Activated CD8-positive, alpha-beta memory T cell treated with anti-CD3 and anti-CD28 coated beads for 36 hours (primary cell): ENCODE measurements around the gene ALG14. TPM values are rescaled to one million over a fixed set of nuclear protein-coding genes. Genes with fewer than 3 reads are reported as not detected.
"Not testable (repeated sequence)": the region's sequence is repeated elsewhere in the genome, so short reads cannot be mapped to it uniquely, and the experiment has no call there.

ENCODE experiments used
- CTCF ChIA-PET: fragments of 350-600 bp; sonication (Branson Sonifier 250); formaldehyde crosslinking; loops from one replicate; lab custom pipeline; 2021; ENCODE audit warnings: antibody characterized with exemption; lab: Charles Lee
- POLR2A ChIA-PET: fragments of 350-600 bp; sonication (Branson Sonifier 250); formaldehyde crosslinking; loops from one replicate; lab custom pipeline; 2021; ENCODE audit warnings: antibody characterized with exemption; lab: Charles Lee
- total RNA-seq, 2 experiments: library from RNA; stranded (reverse); gene quantifications; one replicate each; pipeline ENCODE4 v1.2.3, GENCODE V29; 2021

Gene ALG14
- total RNA-seq, 2 experiments from 2014 or later = 3.7 to 4.6 TPM

DNA sequence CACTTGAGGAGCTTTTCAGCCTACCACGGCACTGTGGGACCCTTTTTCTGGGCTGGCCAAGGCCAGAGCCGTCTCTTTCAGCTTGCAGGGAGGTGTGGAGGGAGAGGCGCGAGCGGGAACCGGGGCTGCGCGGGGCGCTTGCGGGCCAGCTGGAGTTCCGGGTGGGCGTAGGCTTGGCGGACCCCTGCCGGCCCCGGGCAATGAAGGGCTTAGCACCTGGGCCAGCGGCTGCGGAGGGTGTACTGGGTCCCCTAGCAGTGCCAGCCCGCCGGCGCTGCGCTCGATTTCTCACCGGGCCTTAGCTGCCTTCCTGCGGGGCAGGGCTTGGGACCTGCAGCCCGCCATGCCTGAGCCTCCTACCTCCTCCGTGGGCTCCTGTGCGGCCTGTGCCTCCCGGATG, 18.5 kb upstream of the ALG14 start:
- POLR2A ChIA-PET, CTCF ChIA-PET: not testable (repeated sequence)

DNA sequence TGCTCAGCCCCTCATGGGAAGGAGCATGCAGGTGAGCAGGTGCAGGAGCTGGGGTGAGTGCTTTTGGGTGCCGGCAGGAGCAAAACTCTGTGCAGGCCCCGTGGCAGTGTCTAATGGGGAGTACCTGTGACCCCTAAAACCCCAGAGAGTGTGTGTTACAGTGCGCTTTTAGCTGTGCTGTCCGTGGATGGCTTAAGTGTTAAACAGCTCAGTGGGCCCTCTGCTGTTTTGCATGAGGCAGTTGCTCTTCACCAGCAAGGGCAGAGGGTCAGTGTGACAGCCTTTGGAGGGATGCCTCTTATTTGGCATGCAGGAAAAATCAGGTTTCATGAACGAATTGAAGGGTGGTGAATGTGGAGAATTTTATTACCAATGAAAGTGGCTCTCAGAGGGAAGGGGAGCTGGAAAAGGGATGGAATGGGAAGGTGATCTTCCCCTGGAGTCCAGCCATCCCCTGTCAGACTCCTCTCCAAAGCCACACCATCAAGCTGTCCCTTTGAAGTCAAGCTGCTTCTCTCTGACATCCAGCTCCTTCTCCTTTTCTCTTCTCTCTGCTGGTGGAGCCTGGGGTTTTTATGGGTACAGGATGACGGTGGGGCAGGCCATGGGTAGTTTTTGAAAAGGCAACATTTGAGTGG, 17.0 kb upstream of the ALG14 start:
- ChIA-PET CTCF (no interaction called here), POLR2A (no interaction called here)

DNA sequence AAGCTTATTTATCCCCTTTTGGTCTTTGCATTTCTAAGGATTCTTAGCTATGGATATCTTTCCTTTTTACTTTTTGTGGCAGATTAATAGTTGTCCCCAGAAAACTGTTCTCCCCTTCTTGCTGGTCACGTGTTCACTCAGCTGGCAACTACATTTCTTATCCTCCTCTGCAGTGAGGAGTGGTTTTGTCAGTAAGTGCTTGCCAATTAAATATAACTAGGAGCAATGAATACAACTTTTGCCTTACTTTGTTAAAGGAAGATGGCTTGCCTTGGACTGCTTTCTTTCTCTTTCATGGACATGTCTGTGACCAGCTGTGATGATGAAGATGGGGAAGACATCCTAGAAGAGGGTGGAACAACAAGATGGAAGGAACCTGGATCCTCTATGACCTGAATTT, 15.6 kb upstream of the ALG14 start:
- ChIA-PET POLR2A (no interaction called here), CTCF (no interaction called here)

DNA sequence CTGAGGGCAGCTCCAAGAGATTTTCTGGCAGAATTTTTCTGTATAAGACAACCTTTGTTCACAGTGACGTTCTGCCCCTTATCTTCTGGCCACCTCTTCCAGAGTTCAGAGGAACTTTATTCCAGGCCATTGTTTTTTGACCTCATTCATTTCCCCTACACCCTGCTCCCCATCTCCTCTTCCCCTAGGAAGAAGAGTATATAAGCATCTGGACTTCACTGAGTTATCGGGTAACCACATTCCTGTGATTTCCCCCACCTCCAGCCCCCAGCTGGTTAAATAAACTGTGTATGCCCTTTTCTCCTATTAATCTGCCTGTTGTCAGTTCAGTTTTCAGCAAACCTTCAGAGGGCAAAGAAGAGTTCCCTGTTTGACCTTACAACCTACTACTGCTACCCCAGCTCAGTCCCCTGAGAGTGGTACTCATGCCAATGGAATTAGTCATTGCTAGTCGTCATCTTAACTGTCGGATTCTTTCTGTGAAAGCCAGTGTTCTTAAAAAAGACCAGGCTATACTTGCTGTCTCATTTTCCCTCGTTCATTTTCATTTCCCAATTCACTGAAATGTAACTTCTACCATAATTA, 14.3 kb upstream of the ALG14 start:
- ChIA-PET CTCF (interaction anchor here (0.7 kb wide), 1 partner anchor 1460 kb away, joined by 3 read pairs; no protein-coding TSS in a partner anchor), POLR2A (no interaction called here)

DNA sequence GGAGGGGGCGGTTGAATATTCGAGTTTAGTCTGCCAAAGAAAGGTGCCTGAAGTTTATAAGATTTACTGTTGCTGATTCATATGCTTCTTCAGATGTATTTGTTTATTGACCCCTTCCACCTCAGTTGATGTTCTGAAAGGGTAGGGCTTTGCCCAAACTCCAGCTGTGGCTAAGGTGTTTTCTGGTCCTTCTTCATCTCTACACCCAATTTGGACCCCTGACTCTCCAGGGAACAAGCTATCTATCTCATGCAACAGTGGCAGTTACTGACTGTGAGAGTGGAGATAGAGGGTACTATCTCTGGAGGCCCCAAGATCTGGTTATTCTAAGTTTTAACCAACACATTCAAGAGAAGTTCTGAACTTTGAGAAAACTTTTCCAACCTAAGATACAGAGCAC, 12.6 kb upstream of the ALG14 start:
- POLR2A ChIA-PET = no interaction called here

DNA sequence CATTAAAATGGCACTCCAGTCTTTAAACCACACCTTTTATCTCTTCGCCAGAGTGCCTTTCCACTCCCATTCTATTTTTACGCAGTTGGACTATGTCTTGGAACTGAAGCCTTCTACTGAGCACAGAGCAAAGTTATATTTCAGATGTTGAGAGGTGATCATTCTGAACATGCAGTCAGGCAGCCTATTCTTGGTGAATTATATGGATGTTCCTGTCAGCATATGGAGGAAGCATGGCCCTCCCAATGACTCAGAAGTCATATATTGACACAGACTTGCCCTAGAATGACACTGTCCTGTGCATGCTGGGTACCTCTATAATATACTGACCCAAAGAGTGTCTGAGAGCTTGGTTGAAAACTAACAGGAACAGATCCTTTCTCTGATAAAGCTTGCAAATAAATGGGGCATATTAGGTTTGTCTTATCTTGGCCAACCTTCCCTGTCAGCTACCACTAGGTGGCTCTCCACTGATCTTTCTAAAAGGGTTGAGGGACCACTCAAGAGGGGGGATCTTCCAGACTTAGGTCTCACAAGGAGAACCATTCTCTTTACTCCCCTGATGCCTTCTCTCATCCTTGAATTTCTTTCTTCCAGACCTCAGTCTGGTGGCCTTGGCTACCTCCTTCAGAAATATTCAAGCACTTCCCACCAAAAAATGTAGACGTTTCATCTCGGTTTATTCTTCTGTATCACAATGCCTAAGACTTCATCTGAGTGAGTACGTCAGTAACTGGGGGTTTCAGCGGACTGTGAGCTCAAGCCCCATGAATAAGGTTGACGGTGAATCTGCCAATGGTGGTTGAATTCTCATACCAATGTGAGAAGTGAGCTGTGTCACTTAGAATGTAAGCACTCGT, 11.8 kb upstream of the ALG14 start:
- CTCF ChIA-PET = interaction anchor here (0.5 to 2.9 kb wide), 6 partner anchors 9 to 149 kb away, joined by 3 to 15 read pairs (median 6); partner anchors contain the start of genes ALG14 and RWDD3
- POLR2A ChIA-PET = no interaction called here

More for the DNA sequence above, 12.6 kb upstream of the ALG14 start:
- CTCF ChIA-PET = interaction anchor here (1.6 to 2.9 kb wide), 3 partner anchors 10 to 148 kb away, joined by 7 to 15 read pairs (median 13); partner anchors contain the start of genes ALG14 and RWDD3

DNA sequence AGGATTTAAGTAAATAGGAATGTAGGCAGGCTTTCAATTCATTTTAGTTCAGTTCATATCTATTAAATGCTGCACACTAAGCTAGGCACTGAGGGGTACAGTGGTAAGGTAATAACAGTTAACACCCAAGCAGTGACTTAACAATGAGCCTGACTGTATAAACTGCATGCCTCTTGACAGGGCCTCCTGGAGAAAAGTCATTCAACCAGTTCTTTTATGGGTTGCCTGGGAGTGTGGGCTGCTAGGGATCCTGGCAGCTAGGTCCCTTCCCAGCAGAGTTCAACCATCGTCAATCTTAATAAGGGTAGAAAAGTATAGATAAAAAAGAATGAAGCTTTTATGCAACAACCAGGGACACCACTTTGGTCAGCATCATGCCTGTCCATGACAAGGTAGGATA, 8.1 kb upstream of the ALG14 start:
- ChIA-PET POLR2A (no interaction called here), CTCF (no interaction called here)

DNA sequence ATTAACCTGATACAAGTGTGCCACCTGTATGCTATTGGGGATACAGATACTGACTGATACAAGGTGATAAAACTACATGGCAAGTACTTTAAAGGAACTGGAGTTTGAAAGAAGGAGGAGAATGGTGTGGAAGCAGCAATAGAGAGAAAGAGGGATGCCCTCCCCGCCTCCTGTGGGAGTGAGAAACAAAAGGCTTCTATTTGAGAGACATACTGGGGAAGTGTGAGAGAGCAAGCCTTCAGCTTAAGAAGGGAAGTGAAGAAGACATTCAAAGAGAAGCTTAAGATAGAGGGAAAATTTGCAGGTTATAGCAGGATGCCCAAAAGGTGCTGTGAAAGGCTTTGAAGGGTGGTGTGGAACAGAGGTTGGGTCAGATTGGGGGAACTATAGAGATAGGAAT, 7.7 kb upstream of the ALG14 start:
- POLR2A ChIA-PET = no interaction called here
- CTCF ChIA-PET = no interaction called here

DNA sequence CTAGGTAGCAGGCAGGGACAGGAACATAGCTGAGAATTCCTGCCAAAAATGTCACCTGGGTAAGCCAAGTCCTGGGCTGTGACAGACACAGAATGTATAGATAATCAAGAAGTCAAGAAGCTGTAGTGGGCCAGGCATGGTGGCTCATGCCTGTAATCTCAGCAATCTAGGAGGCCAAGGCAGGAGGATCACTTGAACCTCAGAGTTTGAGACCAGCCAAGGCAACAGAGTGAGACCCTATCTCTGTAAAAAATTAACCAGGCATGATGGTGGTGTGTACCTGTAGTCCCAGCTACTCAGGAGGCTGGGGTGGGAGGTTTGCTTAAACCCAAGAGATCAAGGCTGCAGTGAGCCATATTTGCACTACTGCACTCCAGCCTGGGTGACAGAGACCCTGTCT, 3.3 kb upstream of the ALG14 start:
- ChIA-PET POLR2A (no interaction called here), CTCF (interaction anchor here (0.6 to 2.2 kb wide), 3 partner anchors 8 to 1780 kb away, joined by 3 to 7 read pairs (median 3); no protein-coding TSS in a partner anchor)

DNA sequence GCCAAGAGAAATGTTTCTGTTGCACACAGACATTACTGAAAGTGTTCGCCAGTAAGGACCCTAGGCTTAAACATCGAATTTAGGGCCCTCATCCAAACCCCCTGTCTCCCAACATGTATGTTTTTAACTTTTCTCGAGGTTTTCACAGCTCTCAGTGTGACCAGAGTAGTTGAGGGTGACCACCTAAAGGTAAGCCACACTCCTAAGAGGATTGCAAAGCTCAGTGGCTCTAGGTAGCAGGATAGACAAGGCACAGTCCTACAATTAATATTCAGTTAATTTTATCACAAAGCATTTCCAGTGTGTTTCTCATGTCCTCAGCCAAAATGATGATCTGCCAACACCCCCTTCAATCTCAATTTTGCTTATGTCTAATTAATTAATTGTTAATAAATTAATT, 695 bp upstream of the ALG14 start:
- POLR2A ChIA-PET = interaction anchor here (0.8 to 1.4 kb wide), 2 partner anchors 44 to 160 kb away, joined by 7 read pairs; partner anchors contain the start of gene RWDD3
- CTCF ChIA-PET = interaction anchor here (0.6 to 1.9 kb wide), 4 partner anchors 11 to 160 kb away, joined by 3 to 13 read pairs (median 4); no protein-coding TSS in a partner anchor

DNA sequence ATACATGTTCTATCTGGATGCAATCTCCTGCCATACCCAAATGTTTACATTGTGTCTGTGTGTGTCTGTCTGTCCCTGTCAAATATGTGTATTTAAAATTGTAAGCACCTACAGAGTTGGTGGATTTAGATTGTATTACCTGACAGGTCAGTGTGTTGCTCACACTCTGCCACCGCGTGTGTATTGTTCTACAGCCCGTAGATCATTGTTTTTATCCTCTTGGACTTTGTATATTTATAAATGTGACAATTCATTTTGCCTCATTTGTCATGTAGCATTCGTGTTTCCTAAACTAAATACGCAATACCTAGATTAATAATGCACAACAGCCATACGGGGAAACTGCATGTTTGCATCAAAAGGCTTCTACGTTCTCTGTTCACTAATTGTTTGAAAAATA, 634 bp downstream of the ALG14 start:
- ChIA-PET POLR2A (no interaction called here), CTCF (interaction anchor here (1.0 to 1.9 kb wide), 2 partner anchors 12 to 218 kb away, joined by 3 to 13 read pairs; no protein-coding TSS in a partner anchor)

DNA sequence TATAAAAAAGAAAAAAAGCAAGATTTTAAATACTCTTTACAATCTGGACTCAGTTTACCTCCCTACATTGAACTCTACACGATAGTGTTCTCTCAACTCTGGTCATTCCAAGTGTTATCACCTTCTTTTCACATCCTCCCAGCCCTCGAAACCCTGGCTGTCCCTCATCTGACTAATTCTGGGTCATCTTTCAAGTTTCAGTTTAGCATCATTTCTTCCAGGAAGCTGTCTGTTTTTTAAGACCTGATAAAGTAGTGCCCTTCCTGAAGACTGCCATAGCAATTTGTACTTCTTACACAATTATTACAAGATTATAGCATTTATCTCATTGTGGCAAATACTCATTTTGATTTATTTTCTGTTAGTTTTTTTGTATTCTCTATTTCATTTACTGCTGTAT, 1.2 kb downstream of the ALG14 start:
- POLR2A ChIA-PET = no interaction called here
- CTCF ChIA-PET = interaction anchor here (1.0 kb wide), 1 partner anchor 217 kb away, joined by 3 read pairs; no protein-coding TSS in a partner anchor

DNA sequence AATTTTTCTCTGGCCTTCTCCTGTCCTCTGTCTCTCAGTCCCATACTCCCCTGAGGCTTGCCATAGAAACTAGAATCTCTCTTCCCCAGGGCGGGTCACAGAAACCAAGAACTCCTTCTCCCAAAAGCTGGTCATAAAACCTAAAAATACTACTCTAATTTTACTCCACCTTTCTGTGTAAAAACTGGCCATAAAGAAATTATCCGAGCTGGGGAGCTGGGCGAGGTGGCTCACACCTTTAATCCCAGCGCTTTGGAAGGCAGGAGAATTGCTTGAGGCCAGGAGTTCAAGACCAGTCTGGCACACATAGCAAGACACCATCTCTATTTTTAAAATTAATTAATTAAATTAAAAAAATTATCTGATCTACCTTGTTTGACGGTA, 3.0 kb downstream of the ALG14 start:
- CTCF ChIA-PET = no interaction called here
- POLR2A ChIA-PET = no interaction called here

DNA sequence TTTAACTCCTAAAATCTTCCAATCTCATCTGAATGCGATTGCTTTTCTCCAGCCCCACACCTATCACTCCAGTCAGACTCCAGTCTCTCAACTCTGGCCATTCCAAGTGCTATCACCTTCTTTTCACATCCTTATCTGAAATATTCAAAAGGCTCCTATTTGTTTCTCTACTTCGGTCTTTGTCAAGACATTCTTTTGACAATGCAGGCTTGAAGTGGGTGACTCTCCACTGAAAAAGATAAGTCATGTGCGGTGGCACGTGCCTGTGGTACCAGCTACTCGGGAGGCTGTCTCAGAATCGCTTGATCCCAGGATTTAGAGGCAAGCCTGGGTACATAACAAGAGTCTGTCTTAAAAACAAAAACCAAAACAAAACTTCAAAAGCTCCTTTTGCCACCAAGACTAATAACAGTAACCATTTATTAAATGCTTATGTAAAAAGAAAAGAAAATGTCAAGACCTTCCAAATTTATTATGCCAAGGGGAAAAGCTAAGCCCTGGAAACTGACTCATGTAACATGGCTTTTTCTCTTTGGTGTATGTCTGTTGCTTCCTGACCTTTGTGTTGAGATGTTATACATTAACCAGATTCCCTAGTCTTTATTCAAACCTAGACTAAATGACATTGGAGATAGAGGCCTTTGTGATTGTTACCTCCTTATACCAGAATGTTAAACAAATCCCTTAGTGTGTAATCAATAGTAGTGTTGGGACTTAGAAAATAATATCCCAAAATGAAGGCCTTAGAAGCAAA, 3.6 kb downstream of the ALG14 start:
- POLR2A ChIA-PET = no interaction called here
- CTCF ChIA-PET = no interaction called here

DNA sequence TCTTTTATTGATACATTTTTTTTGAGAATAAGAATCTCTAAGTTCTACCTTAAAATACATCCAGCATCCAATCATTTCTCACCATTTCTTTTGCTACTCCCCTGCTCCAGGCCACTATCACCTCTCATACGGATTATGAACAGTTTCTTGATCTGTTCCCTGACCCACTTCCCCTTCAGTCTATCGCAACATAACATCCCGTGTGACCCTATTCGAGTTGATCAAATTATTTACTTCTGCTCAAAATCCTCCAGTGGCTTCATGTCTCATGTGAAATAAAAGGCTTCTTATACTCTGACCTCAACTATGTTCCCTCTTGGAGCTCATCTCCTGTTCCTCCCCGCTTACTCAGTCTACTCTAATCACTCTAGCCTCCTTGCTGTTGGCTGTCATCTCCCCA, 5.2 kb downstream of the ALG14 start:
- POLR2A ChIA-PET = no interaction called here
- CTCF ChIA-PET = interaction anchor here (0.5 to 1.4 kb wide), 3 partner anchors 24 to 214 kb away, joined by 3 read pairs; partner anchors contain the start of gene RWDD3

DNA sequence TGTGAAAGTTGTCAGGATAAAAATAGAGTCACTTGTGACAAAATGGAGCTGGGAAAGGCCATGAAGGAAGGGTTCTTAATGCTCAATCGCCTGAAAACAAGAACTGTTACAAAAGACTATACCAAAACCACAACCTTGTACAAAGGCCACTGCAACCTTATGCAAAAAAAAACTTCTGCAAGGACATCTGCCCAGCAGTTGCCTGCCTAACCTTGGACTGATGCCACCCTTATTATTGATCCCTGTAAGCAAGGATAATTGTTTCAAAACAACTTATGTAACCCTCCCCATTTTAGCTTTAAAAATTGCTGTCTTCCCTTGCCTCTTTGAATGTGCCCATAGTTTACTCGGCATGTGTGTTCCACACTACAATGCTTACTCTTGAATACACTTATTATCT, 5.7 kb downstream of the ALG14 start:
- ChIA-PET CTCF (interaction anchor here (0.9 to 1.4 kb wide), 2 partner anchors 24 to 167 kb away, joined by 3 read pairs; partner anchors contain the start of gene RWDD3), POLR2A (no interaction called here)

DNA sequence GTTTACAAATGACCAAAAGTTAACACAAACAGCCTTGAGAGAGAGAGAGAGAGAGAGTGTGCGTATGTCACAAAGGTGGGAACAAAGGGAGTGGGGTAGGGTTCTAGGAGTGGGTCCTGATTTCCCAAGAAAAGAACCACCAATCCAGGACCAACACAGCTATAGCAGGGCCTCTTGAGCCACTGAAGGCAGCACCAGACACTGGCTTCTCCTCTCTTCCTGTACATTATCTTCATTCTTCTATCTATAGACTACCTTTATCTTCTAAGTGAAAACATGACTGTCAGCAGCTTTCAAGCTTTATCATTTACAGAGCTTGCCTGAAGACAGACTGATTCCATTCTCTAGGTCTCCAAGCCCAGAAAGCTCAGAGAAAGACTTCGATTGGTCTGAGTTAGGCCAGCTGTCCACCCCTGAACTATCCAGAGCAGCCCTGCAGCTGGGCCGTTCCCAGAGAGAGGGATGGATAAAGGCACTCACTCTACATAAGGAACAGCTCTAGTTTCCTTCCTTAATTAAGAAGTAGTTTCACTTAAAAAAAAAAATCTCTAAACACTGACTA, 11.2 kb downstream of the ALG14 start:
- CTCF ChIA-PET = interaction anchor here (1.4 kb wide), 1 partner anchor 18 kb away, joined by 4 read pairs; no protein-coding TSS in a partner anchor
- POLR2A ChIA-PET = no interaction called here

DNA sequence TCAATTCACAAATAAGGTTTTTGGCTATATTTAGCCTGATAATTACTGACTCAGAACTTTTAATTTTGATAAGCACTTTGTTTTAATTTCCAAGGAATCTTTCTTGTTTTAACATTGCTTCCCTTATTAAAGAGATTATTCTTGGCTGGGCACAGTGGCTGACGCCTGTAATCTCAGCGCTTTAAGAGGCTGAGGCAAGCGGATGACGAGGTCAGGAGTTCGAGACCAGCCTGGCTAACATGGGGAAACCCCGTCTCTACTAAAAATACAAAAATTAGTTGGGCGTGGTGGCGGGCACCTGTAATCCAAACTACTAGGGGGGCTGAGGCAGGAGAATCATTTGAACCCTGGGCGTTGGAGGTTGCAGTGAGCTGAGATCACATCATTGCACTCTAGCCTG, 13.8 kb downstream of the ALG14 start:
- ChIA-PET POLR2A (no interaction called here), CTCF (interaction anchor here (1.0 kb wide), 1 partner anchor 15 kb away, joined by 3 read pairs; no protein-coding TSS in a partner anchor)
